Coronary artery (tissue), 2 donors: ENCODE measurements around the gene CAP1.
A peak's percentile ranks its signal among the peaks of the same experiment; 100 is the strongest.

Source experiments
- DNase-seq: peaks from one replicate; pipeline ENCODE4 v3.0.0-alpha.2; 2017; ENCODE audit warnings: low spot score
- H3K27ac ChIP-seq, 2 donors: fragments of 200-600 bp; sonication (generic); one replicate each; pipeline ENCODE4 v1.5.1; 2016 to 2019
- H3K4me3 ChIP-seq: fragments of 200-600 bp; sonication (generic); 2 replicates; pipeline ENCODE4 v1.5.1; 2016; ENCODE audit warnings: mild to moderate bottlenecking, moderate library complexity
- CTCF ChIP-seq: fragments of 200-600 bp; sonication (generic); IDR thresholded peaks from one replicate; pipeline ENCODE4 v1.5.1; 2019; ENCODE audit warnings: antibody characterized with exemption

Gene CAP1

GRCh38 chr1:40041466-40041838 is 923 bp downstream of the CAP1 start:
- Histone ChIP-seq H3K27ac (peak overlapping the region; percentile 93 to 98), H3K4me3 (peak overlapping the region; percentile 76)
- no peak for DNase-seq
- no peak for TF ChIP-seq CTCF

DNA sequence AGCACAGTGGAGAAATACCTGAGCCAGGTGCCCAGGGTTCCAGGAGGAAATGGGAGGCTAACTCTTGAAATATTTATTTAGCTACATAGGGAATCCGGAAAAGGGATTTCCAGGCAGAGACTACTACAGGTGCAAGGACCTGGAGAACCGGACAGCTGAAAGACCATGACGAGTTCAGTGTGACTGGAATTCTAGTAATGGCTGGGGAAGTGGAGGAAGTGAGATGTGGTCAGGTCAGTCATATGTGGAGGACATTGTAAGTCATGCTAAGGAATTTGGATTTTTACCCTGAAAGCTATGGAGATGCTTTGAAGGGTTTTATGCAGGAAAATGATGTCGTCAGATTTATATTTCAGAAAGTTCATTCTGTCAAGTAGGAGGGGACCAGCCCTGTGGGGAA is 1.8 kb downstream of the CAP1 start:
- Histone ChIP-seq H3K27ac (peak overlapping the region; percentile 41 to 93), H3K4me3 (peak overlapping the region; percentile 76)
- no peak for DNase-seq
- no peak for TF ChIP-seq CTCF

- TF ChIP-seq CTCF: no peak
- Histone ChIP-seq H3K4me3 (peak overlapping the region; percentile 76), H3K27ac (no peak overlapping the region)
- DNase-seq: no peak
Measured at GRCh38 chr1:40044110-40044509, 3.6 kb downstream of the CAP1 start.

- no peak for TF ChIP-seq CTCF
- peak overlapping the region; percentile 27 for H3K4me3 ChIP-seq
- H3K27ac ChIP-seq: peak overlapping the region in 1 of 2 donors; percentile 7
- DNase-seq: no peak
Measured at GRCh38 chr1:40045182-40045581, 4.7 kb downstream of the CAP1 start.

DNA sequence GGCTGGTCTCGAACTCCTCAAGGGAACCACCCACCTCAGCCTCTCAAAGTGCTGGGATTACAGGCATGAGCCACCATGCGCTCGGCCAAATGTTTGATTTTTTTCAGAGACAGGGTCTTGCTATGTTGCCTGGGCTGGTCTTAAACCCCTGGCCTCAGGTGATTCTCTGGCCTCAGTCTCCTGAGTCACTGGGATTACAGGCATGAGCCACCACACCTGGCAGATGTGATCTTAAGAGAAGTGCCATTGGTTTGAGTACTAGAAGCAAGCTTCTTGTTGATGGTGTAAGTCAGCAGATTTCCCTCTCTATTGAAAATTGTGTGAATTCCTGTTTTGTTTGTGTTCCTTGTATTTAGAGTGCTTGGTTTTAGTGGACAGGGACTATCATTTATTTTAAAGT is 5.2 kb downstream of the CAP1 start:
- no peak overlapping the region for H3K4me3 ChIP-seq
- no peak for DNase-seq

DNA sequence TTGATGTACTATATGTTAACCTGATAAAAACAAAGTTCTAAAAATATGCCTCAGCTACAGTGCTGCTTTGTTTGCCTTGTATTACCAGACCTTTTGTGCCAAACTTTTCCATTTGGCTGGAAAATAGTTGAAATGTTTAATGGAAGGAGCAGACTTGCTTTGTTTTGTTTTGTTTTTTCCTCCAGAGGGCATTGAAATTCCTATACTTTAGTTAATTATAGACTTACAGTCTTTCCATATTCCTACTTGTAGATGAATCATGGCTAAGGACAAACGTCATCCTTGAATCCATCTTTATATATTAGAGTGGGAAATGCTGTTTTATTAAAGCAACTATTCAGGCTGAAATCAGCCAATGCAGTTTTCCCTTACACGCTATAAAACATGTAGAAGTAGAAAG is 6.7 kb downstream of the CAP1 start:
- no peak for DNase-seq
- H3K4me3 ChIP-seq: peak overlapping the region; percentile 3
- TF ChIP-seq CTCF: no peak
- peak overlapping the region; percentile 45 to 50 for H3K27ac ChIP-seq

More for the DNA sequence above, 5.2 kb downstream of the CAP1 start:
- peak overlapping the region in 1 of 2 donors; percentile 44 for H3K27ac ChIP-seq
- no peak for TF ChIP-seq CTCF

- Histone ChIP-seq H3K27ac (peak overlapping the region; percentile 45 to 50), H3K4me3 (no peak overlapping the region)
- no peak for TF ChIP-seq CTCF
- DNase-seq: no peak
Measured at GRCh38 chr1:40047769-40048168, 7.2 kb downstream of the CAP1 start.
